K562 (cell line): ENCODE measurements around the gene ARID3B. TPM values are rescaled to one million over a fixed set of nuclear protein-coding genes. Genes with fewer than 3 reads are reported as not detected.

ENCODE experiments used
- ATAC-seq: fragments of 200-7000 bp; cut with Tn5 transposase; 3 replicates; pipeline ENCODE4 v1.9.1; 2020; ENCODE audit warnings: moderate library complexity
- BruUV-seq: library from RNA; stranded (reverse); fragments of 400-500 nt; replicated peaks from 2 replicates; lab custom pipeline; 2021; lab: Mats Ljungman, UMichigan
- CTCF ChIA-PET: fragments of 300-600 bp; formaldehyde crosslinking; extraction: SDS; loops from one replicate; lab custom pipeline; 2021; ENCODE audit warnings: low intra/inter-chr PET ratio; lab: Yijun Ruan, JAX
- POLR2A ChIA-PET: fragments of 300-600, 350-650 bp; sonication (Branson Sonifier 250); formaldehyde crosslinking; extraction: SDS; loops from one replicate; lab custom pipeline; 2021; ENCODE audit warnings: antibody characterized with exemption, inconsistent platforms; lab: Yijun Ruan, JAX
- DNase-seq, 4 experiments: peaks; one replicate each; pipeline versions ENCODE4 v3.0.0 to v3.0.0-alpha.2; 2011 to 2018; ENCODE audit warnings: low spot score in 3 of 4, mixed read lengths in 3 of 4; ENCODE audit errors: extremely low read depth in 1 of 4
- FAIRE-seq: peaks from 2 replicates; lab custom pipeline; 2011; peaks lifted over from hg19 to GRCh38; lab: Jason Lieb, UNC
- H2AFZ ChIP-seq: 2 replicates; pipeline ENCODE4 v1.6.0; 2011; ENCODE audit warnings: low read depth, low read length, control low read depth, inconsistent platforms
- H3K27ac ChIP-seq: fragments of 200-600 bp; 3 replicates; pipeline ENCODE4 v1.8.0; 2011; ENCODE audit warnings: low read depth, mild to moderate bottlenecking, control low read depth, inconsistent platforms, low read length, moderate library complexity, mixed read lengths; ENCODE audit errors: extremely low read depth
- H3K27me3 ChIP-seq, 2 experiments: fragments of 300-600 bp in 1 of 2; 2 replicates in 1 of 2; 3 replicates in 1 of 2; pipeline versions ENCODE4 v1.6.0 to v1.8.0; 2011; ENCODE audit warnings: inconsistent platforms in 2 of 2, low read length in 2 of 2, mild to moderate bottlenecking in 1 of 2, mixed read lengths in 1 of 2, moderate library complexity in 1 of 2; ENCODE audit not compliant: control insufficient read depth in 2 of 2, insufficient read depth in 2 of 2
- H3K36me3 ChIP-seq: fragments of 300-600 bp; 3 replicates; pipeline ENCODE4 v1.8.0; 2011; ENCODE audit warnings: mild to moderate bottlenecking, low read length, inconsistent platforms; ENCODE audit not compliant: control insufficient read depth, insufficient read depth
- H3K4me1 ChIP-seq, 2 experiments: fragments of 200-600 bp in 1 of 2; replicated peaks in 1 of 2; 2 replicates in 1 of 2; 3 replicates in 1 of 2; pipeline versions ENCODE4 v1.5.1 to v1.8.0; 2011; ENCODE audit warnings: inconsistent platforms in 2 of 2, low read length in 2 of 2, mild to moderate bottlenecking in 1 of 2, mixed read lengths in 1 of 2, moderate library complexity in 1 of 2; ENCODE audit not compliant: control insufficient read depth in 2 of 2, insufficient read depth in 2 of 2
- H3K4me2 ChIP-seq: 2 replicates; pipeline ENCODE4 v1.6.1; 2011; ENCODE audit warnings: low read length, control low read depth, inconsistent platforms, mixed read lengths; ENCODE audit not compliant: insufficient read depth
- H3K4me3 ChIP-seq: fragments of 200-600 bp; sonication (generic), shearing (Covaris generic); 2 replicates; pipeline ENCODE4 v1.5.1; 2016; ENCODE audit warnings: control low read depth, inconsistent platforms
- H3K79me2 ChIP-seq: fragments of 200-600 bp; 3 replicates; pipeline ENCODE4 v1.8.0; 2011; ENCODE audit warnings: low read length, inconsistent platforms; ENCODE audit not compliant: control insufficient read depth, insufficient read depth
- H3K9ac ChIP-seq, 2 experiments: 2 replicates each; pipeline versions ENCODE4 v1.6.0 to v1.6.1; 2011; ENCODE audit warnings: low read depth in 2 of 2, low read length in 2 of 2, control low read depth in 1 of 2, inconsistent platforms in 1 of 2, mild to moderate bottlenecking in 1 of 2, mixed read lengths in 1 of 2; ENCODE audit not compliant: insufficient read depth in 1 of 2
- H3K9me1 ChIP-seq: one replicate; pipeline ENCODE4 v1.6.0; 2011; ENCODE audit warnings: inconsistent platforms, mild to moderate bottlenecking, low read length, moderate library complexity; ENCODE audit not compliant: control insufficient read depth, insufficient read depth
- H3K9me3 ChIP-seq: replicated peaks from 2 replicates; pipeline ENCODE4 v1.5.1; 2011; ENCODE audit warnings: low read depth, low read length, inconsistent platforms; ENCODE audit not compliant: control insufficient read depth, insufficient read depth
- H4K20me1 ChIP-seq: replicated peaks from 2 replicates; pipeline ENCODE4 v1.6.1; 2011; ENCODE audit warnings: low read length, inconsistent platforms, mixed read lengths; ENCODE audit not compliant: control insufficient read depth, insufficient read depth
- BRD9 ChIP-seq: fragments of 450-650 bp; IDR thresholded peaks from 2 replicates; pipeline ENCODE4 v1.6.1; 2018; ENCODE audit warnings: low read depth; ENCODE audit not compliant: partially characterized antibody
- C11orf30 ChIP-seq: fragments of 450-650 bp; IDR thresholded peaks from 2 replicates; pipeline ENCODE4 v1.6.1; 2016; ENCODE audit warnings: low read depth, mild to moderate bottlenecking
- CBX2 ChIP-seq: fragments of 200-600 bp; sonication (generic); IDR thresholded peaks from one replicate; pipeline ENCODE4 v1.6.1; 2012; ENCODE audit warnings: mild to moderate bottlenecking, low read length, inconsistent platforms; ENCODE audit not compliant: insufficient read depth, poor library complexity, severe bottlenecking
- ELF2 ChIP-seq: fragments of 250-450 bp; sonication (Bioruptor Pico); IDR thresholded peaks from 2 replicates; pipeline ENCODE4 v1.5.0; 2021; ENCODE audit warnings: mild to moderate bottlenecking
- HDAC1 ChIP-seq, 2 experiments: fragments of 450-650 bp; IDR thresholded peaks; 2 replicates each; pipeline ENCODE4 v1.6.1; 2016 to 2017; ENCODE audit warnings: inconsistent platforms in 1 of 2, mild to moderate bottlenecking in 1 of 2, moderate library complexity in 1 of 2
- HDAC3 ChIP-seq: fragments of 450-650 bp; IDR thresholded peaks from 2 replicates; pipeline ENCODE4 v1.6.1; 2018; ENCODE audit warnings: borderline replicate concordance, mild to moderate bottlenecking, moderate library complexity; ENCODE audit not compliant: partially characterized antibody
- KDM2B ChIP-seq: fragments of 250-450 bp; sonication (Bioruptor Pico); IDR thresholded peaks from 2 replicates; pipeline ENCODE4 v1.8.0; 2021; ENCODE audit warnings: mild to moderate bottlenecking, moderate library complexity
- NCOA1 ChIP-seq: fragments of 450-650 bp; IDR thresholded peaks from 2 replicates; pipeline ENCODE4 v1.6.1; 2016; ENCODE audit warnings: low read depth
- NFATC3 ChIP-seq: fragments of 450-650 bp; IDR thresholded peaks from 2 replicates; pipeline ENCODE4 v1.6.1; 2017; ENCODE audit warnings: mild to moderate bottlenecking
- NR2C1 ChIP-seq, 2 experiments: fragments of 450-650 bp; IDR thresholded peaks; 2 replicates each; pipeline ENCODE4 v1.6.1; 2017; ENCODE audit warnings: mild to moderate bottlenecking in 2 of 2, antibody characterized with exemption in 1 of 2, inconsistent platforms in 1 of 2, missing compliant biosample characterization in 1 of 2, missing genetic modification characterization in 1 of 2
- POLR2B ChIP-seq: fragments of 450-650 bp; IDR thresholded peaks from 2 replicates; pipeline ENCODE4 v1.6.1; 2018; ENCODE audit warnings: low read depth; ENCODE audit not compliant: partially characterized antibody
- POLR3G ChIP-seq: IDR thresholded peaks from 2 replicates; pipeline ENCODE4 v1.6.1; 2011; ENCODE audit not compliant: insufficient read length, insufficient replicate concordance; ENCODE audit errors: extremely low read depth
- RBM22 ChIP-seq: fragments of 200-400 bp; formaldehyde crosslinking; IDR thresholded peaks from 2 replicates; pipeline ENCODE4 v1.6.1; 2018; ENCODE audit warnings: low read length, low read depth; ENCODE audit not compliant: poor library complexity, severe bottlenecking
- SNRNP70 ChIP-seq: fragments of 200-400 bp; formaldehyde crosslinking; optimal IDR thresholded peaks from 2 replicates; pipeline ENCODE3; 2017; ENCODE audit warnings: low read depth, low read length
- STAG1 ChIP-seq: sonication (generic); formaldehyde crosslinking; IDR thresholded peaks from 2 replicates; pipeline ENCODE4 v1.5.0; 2020; ENCODE audit warnings: missing genetic modification reagents, borderline replicate concordance
- ZC3H8 ChIP-seq: fragments of 450-650 bp; IDR thresholded peaks from 2 replicates; pipeline ENCODE4 v1.6.1; 2017
- ZNF444 ChIP-seq: fragments of 250-450 bp; sonication (Bioruptor Pico); IDR thresholded peaks from 2 replicates; pipeline ENCODE4 v1.4.0; 2020; ENCODE audit warnings: mild to moderate bottlenecking, moderate library complexity
- WGBS: fragments of 100-300 bp; shearing (Covaris generic); methylation state at CpG from one replicate; pipeline ENCODE4 v1.1.6; 2016; ENCODE audit warnings: low coverage, mixed read lengths; ENCODE audit not compliant: insufficient coverage; ENCODE audit errors: missing lambda C conversion rate; 5-methylcytosine and 5-hydroxymethylcytosine counted together
- in situ Hi-C: fragments of 300-500 bp; cut with MboI; formaldehyde crosslinking; loops from 4 replicates; pipeline ENCODE4 v1.15.0; 2018; ENCODE audit warnings: inconsistent platforms, mixed read lengths
- intact Hi-C: fragments of 100-400 bp; cut with micrococcal nuclease; formaldehyde crosslinking; loops from 2 replicates; pipeline ENCODE4 v1.14.2; 2022
- polyA plus RNA-seq, 8 experiments: library from polyadenylated mRNA; depleted of rRNA in 4 of 8; stranded (reverse) in 5 of 8; unstranded in 3 of 8; fragments of >200 nt; fragmentation: Nextera tagmentation in 2 of 8; fragmentation: Illumina TruSeq in 1 of 8; extraction: Ambion mirVana in 2 of 8; extraction: Trizol in 1 of 8; gene quantifications; 2 replicates each; pipeline versions ENCODE4 v1.2.1 to v1.2.3, GENCODE V29; 2011 to 2014; ENCODE audit warnings: inconsistent platforms in 1 of 8, missing spikeins in 1 of 8
- total RNA-seq, 7 experiments: library from RNA; depleted of rRNA in 6 of 7; stranded (reverse); fragments of >200 nt in 6 of 7; fragmentation: Illumina TruSeq in 2 of 7; extraction: Trizol in 2 of 7; gene quantifications; 2 replicates each; pipeline versions ENCODE4 v1.2.1 to v1.2.3, GENCODE V29; 2011 to 2021; ENCODE audit warnings: low replicate concordance in 1 of 7
- TF ChIP-seq, protein P1 (sequence below): fragments of 450-650 bp; formaldehyde crosslinking; conservative IDR thresholded peaks from 2 replicates; pipeline ENCODE4 v1.4.0; 2022; ENCODE audit warnings: mild to moderate bottlenecking, missing genetic modification characterization

ARID3B gene
- total and polyA plus RNA-seq, 9 of the 15 experiments (the other 6 are each of a cell fraction or from before 2014, with no cell fraction given), result 0.32 to 15.1 (median 7.1) TPM

DNA sequence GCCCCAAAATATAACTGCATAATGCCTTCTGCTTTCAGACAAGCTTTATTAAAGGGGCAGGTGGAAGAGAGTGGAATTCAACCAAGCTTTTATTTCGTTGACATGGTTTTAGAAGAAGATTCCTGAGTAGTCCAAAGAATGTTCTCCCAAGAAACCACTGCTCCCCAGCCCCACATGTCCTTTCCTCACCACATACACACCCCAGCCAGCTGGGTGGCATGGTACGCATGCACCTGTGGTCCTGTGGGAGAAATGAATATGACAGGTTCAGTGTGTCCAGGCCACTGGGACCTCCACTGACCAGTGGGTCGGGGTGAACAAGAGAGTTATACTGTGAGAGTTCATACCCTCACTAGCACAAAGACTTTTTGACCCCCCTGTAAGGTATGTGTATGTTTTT lies 30.2 kb downstream of the ARID3B start:
- ATAC-seq (no peak), DNase-seq (no peak), FAIRE-seq (no peak)
- H3K4me1 ChIP-seq, result no peaks in the 10 kb centered on the region; a peak in 1 of 5 replicates
- no peak overlapping the region for H2AFZ ChIP-seq
- H3K36me3 ChIP-seq, result peaks cover 15% of the 10 kb centered on the region; the same call in 2 of the 3 replicates
- in situ Hi-C loops, result no loop called here
- CTCF ChIA-PET, result no interaction called here
- no peaks in the 10 kb centered on the region for H3K9me3 ChIP-seq
- H3K27ac ChIP-seq, result no peak overlapping the region
- TF ChIP-seq SNRNP70 (no peak), C11orf30 (no peak), CBX2 (no peak), BRD9 (no peak), ZC3H8 (no peak)
- no peak overlapping the region for H3K9ac ChIP-seq
- 0 out of 2 replicates have a peak, but pooled peaks cover 20% of the 10 kb centered on the region for H4K20me1 ChIP-seq
- 51% methylated on average over 3 of the region's 3 CpGs for WGBS
- H3K79me2 ChIP-seq, result no peaks in the 10 kb centered on the region
- H3K4me3 ChIP-seq, result no peak overlapping the region
- no peak overlapping the region for H3K4me2 ChIP-seq
- intact Hi-C loops, result no loop called here
- H3K9me1 ChIP-seq, result peaks cover 3% of the 10 kb centered on the region
- H3K27me3 ChIP-seq, result no peaks in the 10 kb centered on the region
- no TSS peak for BruUV-seq
- POLR2A ChIA-PET, result interaction anchor here (1.0 kb wide), 1 partner anchor 30 kb away, joined by 3 read pairs; the partner anchor contains the start of gene ARID3B

GRCh38 chr15:74573987-74574386 lies 33.0 kb downstream of the ARID3B start:
- no peaks in the 10 kb centered on the region for H3K27me3 ChIP-seq
- in situ Hi-C loops (no loop called here), intact Hi-C loops (no loop called here)
- no peaks in the 10 kb centered on the region for H3K79me2 ChIP-seq
- FAIRE-seq (no peak), ATAC-seq (no peak), DNase-seq (no peak)
- H3K36me3 ChIP-seq, result peaks cover 15% of the 10 kb centered on the region; the same call in 2 of the 3 replicates
- H3K4me1 ChIP-seq, result no peaks in the 10 kb centered on the region; a peak in 1 of 5 replicates
- H3K4me3 ChIP-seq, result no peak overlapping the region
- 0 out of 2 replicates have a peak, but pooled peaks cover 15% of the 10 kb centered on the region for H4K20me1 ChIP-seq
- peaks cover 3% of the 10 kb centered on the region for H3K9me1 ChIP-seq
- no peak overlapping the region for H2AFZ ChIP-seq
- no peak overlapping the region for H3K4me2 ChIP-seq
- 96% methylated on average over 3 of the region's 4 CpGs for WGBS
- H3K9me3 ChIP-seq, result no peaks in the 10 kb centered on the region
- ChIA-PET CTCF (no interaction called here), POLR2A (no interaction called here)
- no peak overlapping the region for H3K9ac ChIP-seq
- BruUV-seq, result no TSS peak
- H3K27ac ChIP-seq, result no peak overlapping the region
- TF ChIP-seq NFATC3, result no peak
- TF ChIP-seq, protein P1, sequence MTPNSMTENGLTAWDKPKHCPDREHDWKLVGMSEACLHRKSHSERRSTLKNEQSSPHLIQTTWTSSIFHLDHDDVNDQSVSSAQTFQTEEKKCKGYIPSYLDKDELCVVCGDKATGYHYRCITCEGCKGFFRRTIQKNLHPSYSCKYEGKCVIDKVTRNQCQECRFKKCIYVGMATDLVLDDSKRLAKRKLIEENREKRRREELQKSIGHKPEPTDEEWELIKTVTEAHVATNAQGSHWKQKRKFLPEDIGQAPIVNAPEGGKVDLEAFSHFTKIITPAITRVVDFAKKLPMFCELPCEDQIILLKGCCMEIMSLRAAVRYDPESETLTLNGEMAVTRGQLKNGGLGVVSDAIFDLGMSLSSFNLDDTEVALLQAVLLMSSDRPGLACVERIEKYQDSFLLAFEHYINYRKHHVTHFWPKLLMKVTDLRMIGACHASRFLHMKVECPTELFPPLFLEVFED (CRISPR knock-in tag), result no peak
- TF ChIP-seq KDM2B (CRISPR knock-in tag), result no peak
- TF ChIP-seq HDAC1 (IDR thresholded peaks at IDR 0.05), result no peak
- no peak for TF ChIP-seq HDAC3
- TF ChIP-seq NCOA1, result no peak
- TF ChIP-seq POLR3G, result no peak
- no peak for TF ChIP-seq ZNF444 (CRISPR knock-in tag)
- no peak for TF ChIP-seq ELF2 (CRISPR knock-in tag)
- TF ChIP-seq STAG1 (CRISPR knock-in tag), result no peak
- TF ChIP-seq POLR2B, result no peak
- TF ChIP-seq NR2C1 (IDR thresholded peaks at IDR 0.05), result no peak
- no peak for TF ChIP-seq NR2C1 (tag; IDR thresholded peaks at IDR 0.05)
- TF ChIP-seq RBM22, result no peak
